Neuron (in vitro differentiated cells): Measurements from ENCODE around the gene C1QTNF3.

Source experiments
- H2AFZ ChIP-seq: one replicate; pipeline ENCODE4 v1.6.1; 2013; ENCODE audit warnings: low read depth, mild to moderate bottlenecking, inconsistent platforms, low read length, moderate library complexity
- H3K27me3 ChIP-seq: one replicate; pipeline ENCODE4 v1.6.1; 2013; ENCODE audit warnings: low read length; ENCODE audit not compliant: insufficient read depth
- H3K36me3 ChIP-seq: one replicate; pipeline ENCODE4 v1.6.1; 2013; ENCODE audit warnings: low read length; ENCODE audit not compliant: insufficient read depth
- H3K4me1 ChIP-seq: one replicate; pipeline ENCODE4 v1.6.1; 2013; ENCODE audit warnings: low read length; ENCODE audit not compliant: insufficient read depth
- H3K4me3 ChIP-seq: 2 replicates; pipeline ENCODE4 v1.5.1; 2013; ENCODE audit warnings: mild to moderate bottlenecking, low read length, moderate library complexity
- H3K9me3 ChIP-seq: one replicate; pipeline ENCODE4 v1.6.1; 2013; ENCODE audit warnings: low read length

The C1QTNF3 gene

DNA sequence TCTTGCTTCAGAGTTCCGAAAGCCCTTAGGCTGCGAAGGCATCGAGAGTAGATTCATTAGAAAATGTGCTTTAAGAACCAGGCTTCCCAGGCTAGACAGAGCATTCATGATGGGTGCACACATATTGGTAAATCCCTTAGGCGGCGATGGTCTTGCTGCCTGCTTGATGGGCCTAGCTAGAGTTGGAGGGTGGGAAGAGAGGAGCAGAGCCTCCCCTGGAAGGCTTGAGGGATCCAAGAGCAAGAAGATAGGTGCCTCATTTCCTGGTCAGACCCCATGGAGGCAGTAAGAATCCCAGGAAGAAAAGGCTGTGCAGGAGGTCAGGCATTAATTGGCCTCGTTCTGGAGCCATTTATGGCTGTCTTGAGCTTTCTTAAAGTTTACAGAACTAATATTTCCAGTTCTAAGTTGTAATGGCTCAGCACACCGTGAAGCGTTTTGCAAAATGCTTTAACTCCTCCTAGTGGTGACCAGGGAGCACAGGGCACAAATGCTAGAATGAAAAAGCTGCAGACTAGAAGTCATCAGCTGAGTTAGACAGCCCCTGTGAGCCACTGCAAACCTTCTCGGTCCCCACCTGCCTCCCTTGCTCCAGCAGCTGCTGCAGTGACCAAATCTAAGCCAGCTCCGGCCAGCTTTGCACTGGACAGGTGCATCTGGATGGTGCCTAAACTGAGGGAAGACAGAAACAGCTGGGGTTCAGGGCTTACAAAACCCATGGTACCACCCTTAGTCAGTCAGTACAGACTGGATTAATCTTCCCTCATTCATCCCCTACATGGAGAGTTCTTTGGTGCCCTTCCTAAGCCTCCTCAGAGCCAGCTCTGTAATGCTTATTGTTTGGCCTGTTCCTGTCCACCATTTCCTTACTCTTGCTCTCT, 73.2 kb downstream of the C1QTNF3 start:
- H3K9me3 ChIP-seq: no peaks in the 10 kb centered on the region
- no peak overlapping the region for H2AFZ ChIP-seq
- no peaks in the 10 kb centered on the region for H3K27me3 ChIP-seq
- no peak overlapping the region for H3K4me3 ChIP-seq
- no peaks in the 10 kb centered on the region for H3K36me3 ChIP-seq
- H3K4me1 ChIP-seq: no peaks in the 10 kb centered on the region

DNA sequence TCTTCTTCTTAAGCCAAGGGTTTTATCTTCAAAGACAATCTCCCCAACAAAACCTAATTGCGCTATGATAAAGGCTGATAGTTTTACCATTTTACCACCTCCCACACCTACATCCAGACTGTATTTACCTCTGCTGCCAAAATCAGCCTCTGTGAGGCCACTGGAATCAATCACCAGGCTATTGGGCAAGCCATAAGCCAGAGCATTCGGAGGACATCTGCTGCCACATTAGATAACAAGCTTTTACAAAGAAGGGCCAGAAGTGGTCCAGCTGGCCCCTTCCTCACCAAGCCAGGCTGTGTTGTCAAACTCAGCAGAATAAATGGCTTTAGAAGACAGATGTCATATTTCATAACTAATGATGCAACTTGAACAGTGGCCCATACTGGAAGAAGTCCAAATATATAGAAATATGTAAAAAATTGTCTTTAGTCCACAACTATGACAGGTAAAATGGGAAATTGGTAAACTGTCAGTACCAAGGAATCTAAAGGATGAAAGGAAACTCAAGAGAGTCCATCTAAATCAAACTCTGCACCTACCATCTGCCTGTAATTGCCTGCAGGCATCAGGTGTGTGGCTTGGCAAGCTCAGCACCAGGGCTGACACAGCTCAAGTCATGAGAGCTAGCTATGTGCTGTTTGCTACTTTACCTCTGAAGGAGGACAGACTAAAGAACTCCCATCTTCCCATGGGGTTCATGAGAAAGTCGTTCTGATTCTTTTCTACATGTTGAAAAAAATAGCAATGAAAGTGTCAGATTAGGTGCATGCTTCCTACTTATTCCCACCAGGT, 74.6 kb downstream of the C1QTNF3 start:
- H2AFZ ChIP-seq: no peak overlapping the region
- H3K4me3 ChIP-seq: no peak overlapping the region
- no peaks in the 10 kb centered on the region for H3K27me3 ChIP-seq
- H3K4me1 ChIP-seq: no peaks in the 10 kb centered on the region
- H3K9me3 ChIP-seq: no peaks in the 10 kb centered on the region
- no peaks in the 10 kb centered on the region for H3K36me3 ChIP-seq
